ENCODE measurements around the gene HOXC12.
A peak's percentile ranks its signal among the peaks of the same experiment; 100 is the strongest.

HOXC12 gene

GRCh38 chr12:53960187-53961024 lies 5.7 kb downstream of the HOXC12 start:
- Histone ChIP-seq H3K9me3 (replicated peaks in 1 of 11) (peaks cover 5 to 66% (median 39%) of the 10 kb centered on the region in 11 experiments; a peak in 19 of 22 replicates), H3K4me1 (peaks cover 0 to 9% (median 8%) of the 10 kb centered on the region in 10 experiments; a peak in 9 of 20 replicates), H3K27ac (no peak overlapping the region), H3K9ac (no peak overlapping the region), H3K27me3 (peaks cover 100% of the 10 kb centered on the region in 11 experiments), H3K4me3 (no peak overlapping the region), H4K20me1 (peaks cover 0 to 89% (median 64%) of the 10 kb centered on the region in 11 experiments; a peak in 16 of 22 replicates), H3K4me2 (no peak overlapping the region), H3K36me3 (no peaks in the 10 kb centered on the region)
- TF ChIP-seq Cebpa-rat (IDR thresholded peaks at IDR 0.05) = no peak

GRCh38 chr12:53961025-53961761 lies 6.5 kb downstream of the HOXC12 start:
- H3K4me1 ChIP-seq = peaks cover 0 to 9% (median 8%) of the 10 kb centered on the region in 10 experiments; a peak in 9 of 20 replicates
- no peak overlapping the region for H3K4me2 ChIP-seq
- H3K36me3 ChIP-seq = no peaks in the 10 kb centered on the region
- no peak overlapping the region for H3K4me3 ChIP-seq
- no peak overlapping the region for H3K27ac ChIP-seq
- H3K9me3 ChIP-seq (replicated peaks in 1 of 11) = peaks cover 5 to 66% (median 35%) of the 10 kb centered on the region in 11 experiments; a peak in 18 of 22 replicates
- TF ChIP-seq Cebpa-rat (IDR thresholded peaks at IDR 0.05) = no peak
- H3K27me3 ChIP-seq = peaks cover 100% of the 10 kb centered on the region in 11 experiments
- H4K20me1 ChIP-seq = peaks cover 0 to 90% (median 65%) of the 10 kb centered on the region in 11 experiments; a peak in 16 of 22 replicates
- no peak overlapping the region for H3K9ac ChIP-seq

GRCh38 chr12:53963005-53963404 lies 8.3 kb downstream of the HOXC12 start:
- TF ChIP-seq Cebpa-rat (IDR thresholded peaks at IDR 0.05) = no peak
- H4K20me1 ChIP-seq = peaks cover 0 to 90% (median 65%) of the 10 kb centered on the region in 11 experiments; a peak in 16 of 22 replicates
- H3K27me3 ChIP-seq = peaks cover 100% of the 10 kb centered on the region in 11 experiments

GRCh38 chr12:53963434-53964314 lies 9.0 kb downstream of the HOXC12 start:
- Histone ChIP-seq H3K36me3 (no peaks in the 10 kb centered on the region), H3K27ac (no peak overlapping the region), H3K4me1 (peaks cover 0 to 8% (median 0%) of the 10 kb centered on the region in 10 experiments; a peak in 1 of 20 replicates), H3K4me2 (no peak overlapping the region), H3K9ac (no peak overlapping the region), H4K20me1 (peaks cover 0 to 92% (median 72%) of the 10 kb centered on the region in 11 experiments; a peak in 16 of 22 replicates), H3K9me3 (replicated peaks in 1 of 11) (peaks cover 5 to 65% (median 35%) of the 10 kb centered on the region in 11 experiments; a peak in 18 of 22 replicates), H3K4me3 (peak overlapping the region in 1 of 10 experiments; percentile 2; a peak in 1 of 20 replicates), H3K27me3 (peaks cover 100% of the 10 kb centered on the region in 11 experiments)
- TF ChIP-seq Cebpa-rat (IDR thresholded peaks at IDR 0.05) = no peak

More at GRCh38 chr12:53963005-53963404, 8.3 kb downstream of the HOXC12 start:
- Histone ChIP-seq H3K9ac (no peak overlapping the region), H3K27ac (no peak overlapping the region), H3K36me3 (no peaks in the 10 kb centered on the region), H3K4me2 (no peak overlapping the region), H3K4me1 (peaks cover 0 to 8% (median 0%) of the 10 kb centered on the region in 10 experiments; a peak in 1 of 20 replicates), H3K9me3 (replicated peaks in 1 of 11) (peaks cover 5 to 65% (median 35%) of the 10 kb centered on the region in 11 experiments; a peak in 18 of 22 replicates), H3K4me3 (no peak overlapping the region)

GRCh38 chr12:53964315-53964713 lies 9.6 kb downstream of the HOXC12 start:
- peaks cover 0 to 93% (median 75%) of the 10 kb centered on the region in 11 experiments; a peak in 16 of 22 replicates for H4K20me1 ChIP-seq
- peaks cover 100% of the 10 kb centered on the region in 11 experiments for H3K27me3 ChIP-seq
- no peak overlapping the region for H3K27ac ChIP-seq
- no peak for TF ChIP-seq Cebpa-rat (IDR thresholded peaks at IDR 0.05)
- H3K9me3 ChIP-seq (replicated peaks in 1 of 11) = peaks cover 5 to 62% (median 35%) of the 10 kb centered on the region in 11 experiments; a peak in 18 of 22 replicates
- peak overlapping the region in 2 of 11 experiments; percentile 8 to 60; a peak in 3 of 22 replicates for H3K4me2 ChIP-seq
- no peak overlapping the region for H3K9ac ChIP-seq
- peaks cover 0 to 8% (median 0%) of the 10 kb centered on the region in 10 experiments; a peak in 1 of 20 replicates for H3K4me1 ChIP-seq
- no peak overlapping the region for H3K4me3 ChIP-seq
- no peaks in the 10 kb centered on the region for H3K36me3 ChIP-seq

GRCh38 chr12:53965281-53966084 lies 10.8 kb downstream of the HOXC12 start:
- no peak overlapping the region for H3K27ac ChIP-seq
- no peak overlapping the region for H3K4me2 ChIP-seq
- TF ChIP-seq Cebpa-rat (IDR thresholded peaks at IDR 0.05) = no peak
- H3K9ac ChIP-seq = no peak overlapping the region
- no peaks in the 10 kb centered on the region for H3K36me3 ChIP-seq
- H3K9me3 ChIP-seq (replicated peaks in 1 of 11) = peaks cover 5 to 50% (median 24%) of the 10 kb centered on the region in 11 experiments; a peak in 18 of 22 replicates
- peaks cover 100% of the 10 kb centered on the region in 11 experiments for H3K27me3 ChIP-seq
- H3K4me3 ChIP-seq = no peak overlapping the region
- peaks cover 0 to 95% (median 79%) of the 10 kb centered on the region in 11 experiments; a peak in 17 of 22 replicates for H4K20me1 ChIP-seq
- H3K4me1 ChIP-seq = peaks cover 0 to 8% (median 0%) of the 10 kb centered on the region in 10 experiments; a peak in 1 of 20 replicates

- H3K9me3 ChIP-seq (replicated peaks in 1 of 11) = peaks cover 5 to 45% (median 22%) of the 10 kb centered on the region in 11 experiments; a peak in 18 of 22 replicates
- H3K27ac ChIP-seq = no peak overlapping the region
- H4K20me1 ChIP-seq = peaks cover 0 to 98% (median 77%) of the 10 kb centered on the region in 11 experiments; a peak in 17 of 22 replicates
- TF ChIP-seq Cebpa-rat (IDR thresholded peaks at IDR 0.05) = no peak
- H3K4me1 ChIP-seq = peaks cover 0 to 8% (median 0%) of the 10 kb centered on the region in 10 experiments; a peak in 1 of 20 replicates
- H3K4me2 ChIP-seq = no peak overlapping the region
- no peaks in the 10 kb centered on the region for H3K36me3 ChIP-seq
- no peak overlapping the region for H3K9ac ChIP-seq
- no peak overlapping the region for H3K4me3 ChIP-seq
- peaks cover 100% of the 10 kb centered on the region in 11 experiments for H3K27me3 ChIP-seq
These were observed 11.3 kb downstream of the HOXC12 start for GRCh38 chr12:53966085-53966384.

Data from BLaER1 treated with 17β-estradiol and CSF1 and Interleukin-3, amounts not matched to agents 10 nM and 100 nM (cell line).